GM19463 (cell line): ENCODE data around the gene NR1D2.
"Not testable (repeated sequence)": the region's sequence is repeated elsewhere in the genome, so short reads cannot be mapped to it uniquely, and the experiment has no call there.

ENCODE experiments used
- ATAC-seq: cut with Tn5 transposase; IDR thresholded peaks from one replicate; pipeline ENCODE4 v1.9.1; 2021; ENCODE audit warnings: mild to moderate bottlenecking, moderate library complexity; ENCODE audit not compliant: unreplicated experiment

Gene NR1D2

DNA sequence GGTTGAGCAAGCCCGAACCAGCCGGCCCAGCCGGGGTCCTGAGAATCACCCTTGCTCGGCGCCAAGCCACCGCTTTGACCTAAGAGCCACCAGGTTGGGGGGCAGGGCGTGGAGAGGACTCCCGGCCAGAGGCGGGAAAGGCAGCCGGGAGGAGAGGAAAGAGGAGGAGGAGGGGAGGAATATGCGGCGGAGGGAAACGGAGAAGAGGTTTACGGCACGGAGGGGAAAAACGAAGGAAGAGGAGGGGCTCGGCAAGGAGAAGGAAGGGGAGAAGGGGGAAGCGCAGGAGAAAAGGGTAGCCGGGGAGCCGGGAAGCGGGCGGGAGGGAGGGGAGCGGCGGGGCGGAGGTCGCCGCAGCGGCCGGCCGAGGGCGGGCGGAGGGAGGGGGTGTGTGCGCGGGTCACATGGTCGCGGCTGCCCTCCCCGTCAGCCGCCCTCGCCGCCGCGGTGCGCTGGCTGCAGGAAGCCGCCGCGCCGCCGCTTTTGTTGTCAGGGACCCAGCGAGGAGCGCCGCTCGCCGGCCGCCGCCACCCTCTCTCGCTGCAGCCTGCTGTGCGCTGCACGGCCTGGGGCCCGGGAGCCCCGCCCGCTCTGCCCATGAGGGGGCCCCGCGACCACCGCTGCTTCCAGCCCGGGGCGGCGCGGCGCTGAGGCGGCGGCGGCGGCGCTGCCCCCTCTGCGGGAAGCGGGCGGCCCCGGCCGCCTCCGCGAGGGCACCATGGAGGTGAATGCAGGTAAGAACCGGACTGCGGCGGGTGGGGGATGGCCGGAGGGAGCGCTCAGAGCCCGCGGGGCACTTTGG lies at the start of gene NR1D2:
Gene NR1D2 (plus strand): TSS at position 426 of the 802 bp plus-strand sequence. CDS start 293 bp downstream, at position 719.
- peak; percentile 52 for ATAC-seq

DNA sequence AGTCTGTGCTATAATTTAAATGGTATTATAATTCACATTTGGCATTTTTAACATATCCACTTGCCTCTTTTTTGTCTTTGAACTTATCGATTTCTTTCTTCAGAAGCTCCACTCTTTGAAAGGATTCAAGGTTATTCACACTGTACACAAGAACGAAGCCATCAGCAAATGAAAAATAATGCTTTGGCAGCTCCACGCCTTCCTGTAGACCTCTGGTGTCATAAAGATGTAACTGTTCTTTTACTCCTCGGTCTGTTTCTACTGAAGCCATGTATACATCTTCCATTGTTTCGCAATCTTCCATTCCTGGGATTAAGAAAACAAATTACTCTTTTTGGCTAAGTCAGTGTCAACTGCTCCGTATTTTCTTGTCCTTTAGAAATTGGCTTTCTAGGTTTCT lies 44.3 kb upstream of the NR1D2 start:
- ATAC-seq = no peak

GRCh38 chr3:23904545-23904944 lies 40.5 kb upstream of the NR1D2 start:
- no peak for ATAC-seq

GRCh38 chr3:23909341-23909740 lies 35.7 kb upstream of the NR1D2 start:
- no peak for ATAC-seq

DNA sequence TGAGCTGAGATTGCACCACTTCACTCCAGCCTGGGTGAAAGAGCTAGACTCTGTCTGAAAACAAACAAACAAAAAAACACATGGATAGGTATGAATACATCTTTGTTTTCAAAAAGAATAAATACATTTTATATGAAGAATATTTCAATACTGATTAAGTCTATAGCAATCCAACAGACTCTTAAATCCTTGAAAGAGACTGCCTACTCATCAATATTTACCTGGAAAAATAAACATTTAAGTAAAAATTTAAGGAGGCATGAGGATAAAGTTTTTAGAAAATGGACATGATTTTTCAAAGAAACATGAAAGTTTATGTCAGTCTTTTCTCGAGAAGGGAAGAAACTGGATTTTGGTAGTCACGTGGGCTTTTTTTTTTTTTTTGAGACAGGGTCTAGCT lies 33.7 kb upstream of the NR1D2 start:
- ATAC-seq = no peak

- ATAC-seq = not testable (repeated sequence)
Observed at GRCh38 chr3:23912335-23912734, 32.8 kb upstream of the NR1D2 start.

DNA sequence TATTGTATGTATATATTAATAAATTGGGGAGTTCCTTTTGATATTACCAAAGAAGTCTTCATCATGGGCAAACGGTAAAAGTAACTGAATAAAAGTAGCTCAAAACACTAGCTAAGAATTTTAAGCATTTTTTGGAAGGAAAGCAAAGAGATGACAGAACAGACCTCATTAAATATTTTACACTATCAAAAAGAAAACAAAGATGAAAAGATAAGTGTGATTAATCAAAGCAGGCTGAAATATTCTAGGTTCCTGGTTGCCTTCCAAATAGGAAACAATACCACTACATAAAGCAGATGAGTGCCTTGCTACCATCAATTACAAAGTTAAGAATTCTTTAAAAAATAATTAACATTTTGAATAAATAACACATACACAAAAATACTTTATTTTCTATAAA lies 31.9 kb upstream of the NR1D2 start:
- ATAC-seq = no peak

DNA sequence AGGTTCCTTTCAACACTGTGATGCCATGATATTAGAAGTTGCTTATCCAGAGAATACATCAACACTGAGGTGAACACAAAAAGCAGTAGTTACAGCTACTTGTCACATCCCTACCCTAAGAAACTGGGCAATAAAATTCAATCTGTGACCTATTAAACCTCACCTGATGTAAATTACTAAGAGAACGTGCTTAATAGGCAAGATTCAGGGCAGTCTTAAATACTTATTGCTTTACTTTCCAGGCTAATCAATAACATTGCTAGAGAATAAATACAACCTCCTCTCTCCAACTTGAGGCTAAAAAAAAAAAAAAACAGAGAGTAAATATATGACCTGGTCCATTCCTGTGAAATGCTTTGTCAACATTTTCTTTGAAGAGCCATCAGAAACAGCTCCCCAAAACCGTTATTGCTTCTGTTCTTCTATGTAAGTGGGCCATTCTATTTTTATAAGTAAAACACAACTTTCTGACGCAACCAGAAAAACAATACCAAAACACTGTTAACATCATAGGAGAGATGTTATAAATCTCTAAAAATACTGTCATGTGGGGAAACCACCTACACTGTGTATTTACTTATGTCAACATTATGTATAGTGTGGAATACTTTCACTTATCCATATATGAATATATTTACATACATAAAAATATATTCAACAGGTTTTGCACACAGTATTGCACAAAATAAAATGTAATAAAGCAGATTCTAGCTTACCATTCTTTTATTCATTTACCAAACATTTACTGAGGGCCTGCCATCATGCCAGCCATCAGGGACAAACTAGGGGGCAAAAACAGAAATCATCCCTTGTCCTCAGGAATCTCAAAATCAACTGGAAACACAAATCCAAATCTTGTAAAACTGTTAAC lies 31.0 kb upstream of the NR1D2 start:
- ATAC-seq = no peak

DNA sequence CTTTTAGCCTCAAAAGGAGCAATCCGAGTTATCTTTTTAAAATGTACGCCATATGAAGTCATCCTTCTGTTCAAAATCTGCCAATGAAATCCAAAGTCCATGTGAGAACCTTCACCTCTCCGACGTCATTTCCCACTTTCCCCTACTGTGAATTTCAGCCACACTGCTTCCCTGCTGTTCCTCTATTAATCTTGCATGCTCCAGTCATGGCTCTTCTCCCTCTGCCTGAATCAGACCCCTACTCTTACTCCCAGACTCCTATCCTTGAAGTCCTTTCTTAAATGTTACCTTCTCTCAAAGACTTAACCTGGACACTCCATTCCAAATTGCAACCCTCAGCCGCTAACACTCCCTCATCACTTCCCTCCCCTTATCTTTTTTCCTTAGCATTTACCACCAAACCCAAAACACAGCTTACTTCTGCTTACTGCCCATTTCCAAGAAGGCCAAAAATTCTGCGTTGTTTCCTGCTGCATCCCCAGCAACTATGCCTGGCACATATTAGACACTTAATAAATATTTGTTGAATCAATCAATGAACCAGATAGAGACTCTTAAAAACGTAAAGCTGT lies 29.5 kb upstream of the NR1D2 start:
- ATAC-seq = no peak

DNA sequence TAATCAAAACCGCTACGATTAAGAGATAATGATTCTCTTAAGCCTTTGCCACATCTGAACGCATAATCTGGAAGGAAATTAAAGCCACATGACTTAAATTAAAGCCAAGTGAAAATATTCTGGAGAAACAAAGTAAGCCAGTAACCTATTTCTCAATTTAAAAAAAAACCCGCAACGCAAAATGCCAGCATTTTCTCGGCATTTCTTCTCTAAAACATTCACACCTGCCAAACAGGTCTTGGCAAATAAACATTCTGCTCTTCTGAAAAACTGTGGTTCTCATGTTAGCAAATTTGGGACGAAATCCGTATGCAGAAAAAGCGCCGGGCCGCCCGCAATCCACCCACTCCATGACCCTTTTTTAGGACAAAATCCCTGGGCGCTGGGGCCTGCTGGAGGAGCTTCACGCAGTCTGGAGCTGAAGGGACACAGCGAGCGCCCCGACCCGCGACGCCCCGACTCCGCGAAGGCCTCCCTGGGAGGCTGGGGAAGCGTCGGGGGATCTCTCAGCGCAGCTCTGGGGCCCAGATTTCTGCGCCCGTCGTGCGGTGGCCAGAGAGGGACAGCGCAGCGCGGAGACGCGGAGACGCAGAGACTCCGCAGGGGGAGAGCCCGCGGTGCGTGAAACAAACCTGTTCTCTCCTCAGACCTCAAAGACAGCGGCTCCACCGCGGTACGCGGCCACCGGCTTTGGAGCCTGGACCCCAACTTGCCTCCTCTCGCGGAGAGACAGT lies 28.8 kb upstream of the NR1D2 start:
- ATAC-seq = peak; percentile 36

- peak; percentile 89 for ATAC-seq
Observed at GRCh38 chr3:23916886-23917678, 28.0 kb upstream of the NR1D2 start, which contains the start of the genes NKIRAS1 and RPL15. Gene NKIRAS1, minus strand, starts transcription at chr3:23916990. Its CDS starts 6,086 bp downstream, at chr3:23910904. Gene RPL15, plus strand, starts transcription at chr3:23917132. Its CDS starts 728 bp downstream, at chr3:23917860.

DNA sequence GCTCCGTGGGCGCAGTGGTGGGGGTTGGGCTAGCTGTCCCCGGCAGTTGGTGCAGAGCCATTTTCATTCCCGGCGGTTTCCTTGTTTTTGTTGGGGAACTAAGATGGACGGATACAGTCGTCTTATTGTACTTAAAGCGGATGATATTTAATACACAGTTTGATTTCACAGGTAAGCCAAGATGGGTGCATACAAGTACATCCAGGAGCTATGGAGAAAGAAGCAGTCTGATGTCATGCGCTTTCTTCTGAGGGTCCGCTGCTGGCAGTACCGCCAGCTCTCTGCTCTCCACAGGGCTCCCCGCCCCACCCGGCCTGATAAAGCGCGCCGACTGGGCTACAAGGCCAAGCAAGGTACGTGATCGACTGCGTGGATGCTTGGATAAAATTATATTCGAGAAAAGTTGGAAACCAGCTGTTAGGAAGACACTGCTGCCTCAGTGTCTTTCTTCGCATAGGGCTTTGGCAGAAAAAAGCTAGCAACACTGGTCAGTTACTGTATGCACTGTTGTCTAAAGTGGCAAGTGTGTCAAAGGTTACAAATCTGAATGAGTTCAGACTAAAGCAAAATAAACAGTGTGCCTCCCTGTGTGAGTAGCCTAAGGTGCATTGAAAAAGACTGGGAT lies 27.3 kb upstream of the NR1D2 start:
- not testable (repeated sequence) for ATAC-seq

- ATAC-seq = not testable (repeated sequence)
Observed at GRCh38 chr3:23918331-23918730, 26.8 kb upstream of the NR1D2 start.

DNA sequence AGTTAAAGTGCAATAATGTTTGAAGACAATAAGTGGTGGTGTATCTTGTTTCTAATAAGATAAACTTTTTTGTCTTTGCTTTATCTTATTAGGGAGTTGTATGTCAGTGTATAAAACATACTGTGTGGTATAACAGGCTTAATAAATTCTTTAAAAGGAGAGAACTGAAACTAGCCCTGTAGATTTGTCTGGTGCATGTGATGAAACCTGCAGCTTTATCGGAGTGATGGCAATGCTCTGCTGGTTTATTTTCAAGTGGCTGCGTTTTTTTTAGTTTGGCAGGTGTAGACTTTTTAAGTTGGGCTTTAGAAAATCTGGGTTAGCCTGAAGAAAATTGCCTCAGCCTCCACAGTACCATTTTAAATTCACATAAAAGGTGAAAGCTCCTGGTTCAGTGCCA lies 25.5 kb upstream of the NR1D2 start:
- ATAC-seq = no peak

DNA sequence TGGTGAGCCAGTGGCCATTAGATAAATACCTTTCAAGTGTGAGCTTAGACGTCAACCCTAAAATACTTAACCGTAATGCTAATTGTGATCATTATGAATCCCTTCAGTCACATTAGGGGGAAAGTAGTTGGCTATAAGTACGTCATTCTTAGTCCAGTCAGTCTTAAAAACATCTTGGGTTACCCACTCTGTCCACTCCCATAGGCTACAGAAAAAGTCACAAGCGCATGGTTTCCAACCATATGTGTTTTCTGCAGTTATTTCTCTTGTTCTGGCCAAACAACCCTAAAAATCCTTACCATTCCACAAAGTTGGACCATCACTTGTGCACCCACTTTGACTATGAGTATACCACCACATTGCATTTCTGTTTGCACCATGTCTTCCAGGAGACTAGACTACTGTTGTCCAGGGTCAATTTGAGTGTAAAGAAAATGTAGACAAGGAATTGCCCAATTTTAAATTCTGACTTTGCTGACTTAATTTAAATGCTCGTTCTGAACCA lies 24.9 kb upstream of the NR1D2 start:
- ATAC-seq = no peak

- ATAC-seq = no peak
Observed at GRCh38 chr3:23921052-23921511, 24.0 kb upstream of the NR1D2 start.

DNA sequence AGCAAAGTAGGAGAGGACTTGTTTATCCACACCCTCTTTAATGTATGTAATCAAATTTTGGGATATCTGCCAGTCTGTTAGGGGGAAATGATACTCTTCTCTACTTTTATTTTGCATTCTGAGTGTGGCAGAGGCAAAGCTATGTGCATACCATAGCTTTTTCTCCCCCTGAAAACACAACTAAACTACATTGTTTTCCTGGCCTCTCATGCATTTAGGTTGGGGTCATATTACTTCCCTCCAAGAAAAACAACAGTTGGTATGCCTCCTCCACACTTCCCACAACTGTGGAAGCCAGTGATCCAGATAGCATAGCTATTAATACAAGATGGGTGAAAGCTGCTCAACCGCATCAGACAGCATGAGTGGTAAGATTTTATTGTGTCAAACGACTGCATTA lies 21.3 kb upstream of the NR1D2 start:
- no peak for ATAC-seq

GRCh38 chr3:23926246-23926645 lies 18.8 kb upstream of the NR1D2 start:
- ATAC-seq = no peak

GRCh38 chr3:23926736-23927135 lies 18.4 kb upstream of the NR1D2 start:
- no peak for ATAC-seq
